ENCODE data around the gene EPB41.
"Not testable (repeated sequence)": the region's sequence is repeated elsewhere in the genome, so short reads cannot be mapped to it uniquely, and the experiment has no call there.

The EPB41 gene

DNA sequence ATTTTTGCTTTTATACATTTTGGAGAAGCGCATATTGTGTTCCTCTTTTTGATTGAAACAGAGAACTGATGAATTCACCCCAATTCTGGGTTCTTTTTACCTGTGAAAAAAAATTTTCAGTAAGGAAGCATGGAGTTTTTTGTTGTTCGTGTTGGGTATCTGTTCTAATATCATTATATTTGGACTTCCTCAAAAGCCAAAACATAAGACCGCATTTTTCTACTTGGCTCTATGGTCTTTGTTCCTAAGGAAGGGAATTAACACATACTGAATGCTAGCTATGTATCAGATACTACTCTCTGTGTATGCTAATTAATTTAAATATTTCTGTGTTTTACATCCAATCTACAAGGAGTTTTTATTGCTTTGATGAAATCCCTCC is 12.9 kb downstream of the EPB41 start:
- DNase-seq (ENCODE audit: low spot score): no peak

DNA sequence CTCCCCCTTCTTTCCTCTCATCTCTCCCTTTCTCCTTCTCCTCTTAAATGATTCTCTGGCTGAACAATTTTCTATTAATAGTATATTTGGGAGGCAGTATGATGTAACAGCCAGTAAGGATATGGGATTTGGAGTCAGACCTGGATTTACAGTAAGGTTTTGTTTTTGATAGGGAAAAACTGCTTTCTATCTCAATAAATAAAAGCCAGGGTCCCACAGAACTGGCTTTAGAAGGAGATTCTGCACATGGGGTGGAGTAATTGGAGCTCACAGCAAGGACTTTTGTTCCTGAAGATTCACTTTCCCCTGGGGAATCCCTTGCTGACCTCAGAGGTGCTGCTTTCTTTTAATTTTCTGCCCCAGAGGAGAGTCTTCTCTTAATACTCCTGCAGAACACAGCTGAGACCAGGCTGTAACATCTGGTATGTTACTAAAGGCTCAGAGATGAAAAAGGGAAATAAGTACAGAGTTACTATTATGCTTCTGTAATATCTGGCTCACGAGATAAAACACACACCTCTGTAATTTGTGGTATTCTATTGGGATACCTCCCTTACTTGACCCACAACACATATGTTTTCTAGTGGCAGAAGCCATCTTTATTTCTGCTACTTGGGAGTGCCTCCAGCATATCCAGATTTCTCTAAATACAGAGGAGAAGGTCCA is 13.4 kb downstream of the EPB41 start:
- DNase-seq (ENCODE audit: low spot score): no peak

DNA sequence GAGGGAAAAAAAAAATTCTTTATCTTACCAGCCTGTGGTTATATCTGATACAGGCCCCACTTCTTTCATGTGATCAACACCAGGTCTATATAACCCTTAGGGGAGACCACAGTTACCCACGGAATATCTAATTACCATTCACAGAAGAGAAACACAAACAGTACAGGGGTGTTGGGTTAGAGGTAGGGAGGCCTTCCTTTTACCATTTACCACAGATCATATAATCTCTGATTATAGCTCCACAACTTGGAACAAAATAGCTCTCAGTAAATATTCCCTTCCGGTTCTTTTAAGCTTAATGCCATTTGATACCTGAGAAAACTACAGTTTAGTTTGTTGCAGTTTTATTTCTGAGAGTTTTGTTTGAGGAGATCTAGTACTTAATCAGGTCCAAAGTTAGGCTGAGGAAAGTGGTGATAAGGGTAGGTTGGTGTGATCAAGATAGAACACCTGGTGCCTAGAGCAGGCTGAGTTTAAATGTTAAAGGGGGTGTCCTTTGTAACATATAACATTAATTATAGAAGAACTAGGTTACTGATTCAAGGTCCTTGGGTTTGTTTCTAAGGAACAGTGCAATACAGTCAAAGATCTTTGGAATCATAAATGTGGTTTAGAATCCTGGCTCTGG is 14.1 kb downstream of the EPB41 start:
- DNase-seq (ENCODE audit: low spot score): no peak

DNA sequence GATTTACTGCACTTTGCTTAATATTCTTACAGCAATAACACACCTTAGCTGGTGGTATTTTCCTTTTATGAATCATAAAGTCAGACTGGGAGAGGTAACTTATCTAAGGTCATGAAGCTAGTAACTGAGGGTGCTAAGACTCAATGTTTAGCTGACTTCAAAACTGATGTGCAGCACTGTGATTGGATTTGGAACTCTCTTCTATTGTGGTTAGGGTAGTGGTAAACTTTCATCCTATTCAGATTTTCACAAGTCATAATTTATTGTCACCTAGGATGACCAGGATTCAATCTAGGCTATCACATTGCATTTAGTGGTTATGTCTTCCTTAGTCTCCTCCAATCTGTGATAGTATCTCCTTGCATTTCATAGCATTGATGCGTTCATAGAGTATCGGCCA is 18.9 kb downstream of the EPB41 start:
- no peak for DNase-seq (ENCODE audit: low spot score)

DNA sequence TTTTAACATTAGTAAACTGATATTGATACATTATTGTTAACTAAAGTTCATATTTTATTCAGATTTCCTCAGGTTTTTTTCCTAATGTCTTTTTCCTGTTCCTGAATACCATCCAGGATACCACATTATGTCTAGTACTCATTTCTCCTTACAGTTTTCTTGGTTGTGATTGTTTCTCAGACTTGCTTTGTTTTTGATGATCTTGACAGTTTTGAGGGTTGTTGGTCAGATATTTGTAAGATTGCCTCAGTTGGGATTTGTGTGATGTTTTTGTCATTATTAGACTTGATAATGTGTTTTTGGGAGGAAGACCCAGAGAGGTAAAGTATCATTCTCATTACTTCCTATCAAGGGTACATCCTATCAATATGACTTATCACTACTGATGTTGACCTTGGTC is 19.5 kb downstream of the EPB41 start:
- no peak for DNase-seq (ENCODE audit: low spot score)

DNA sequence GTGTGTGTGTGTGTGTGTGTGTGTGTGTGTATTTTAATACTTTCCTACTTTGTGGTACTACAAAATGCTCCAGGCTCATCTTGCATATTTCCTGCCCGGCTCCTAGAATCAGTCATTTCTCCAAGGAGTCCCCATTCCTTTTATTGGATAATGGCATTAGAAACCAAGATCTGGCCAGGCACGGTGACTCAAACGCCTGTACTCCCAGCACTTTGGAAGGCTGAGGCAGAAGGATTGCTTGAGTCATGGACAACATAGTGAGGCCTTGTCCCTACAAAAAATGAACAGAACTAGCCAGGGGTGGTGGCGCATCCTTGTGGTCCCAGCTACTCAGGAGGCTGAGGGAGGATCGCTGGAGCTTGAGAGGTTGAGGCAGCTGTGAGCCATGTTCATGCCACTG is 20.3 kb downstream of the EPB41 start:
- DNase-seq (ENCODE audit: low spot score): no peak

DNA sequence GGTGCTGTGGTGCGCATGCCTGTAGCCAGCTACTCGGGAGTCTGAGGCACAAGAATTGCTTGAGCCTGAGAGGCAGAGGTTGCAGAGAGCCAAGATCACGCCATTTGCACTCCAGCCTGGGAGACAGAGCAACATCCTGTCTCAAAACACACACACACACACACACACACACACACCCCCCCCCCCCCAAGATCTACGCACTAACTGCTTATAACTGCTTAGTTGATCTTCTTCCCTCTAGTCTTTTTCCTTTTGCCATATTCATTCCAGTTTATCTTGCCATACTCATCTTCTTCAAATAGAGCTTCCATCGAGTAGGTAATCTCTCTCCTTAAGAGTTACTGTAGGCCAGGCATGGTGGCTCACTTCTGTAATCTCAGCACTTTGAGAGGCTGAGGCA is 20.9 kb downstream of the EPB41 start:
- DNase-seq (ENCODE audit: low spot score): no peak

DNA sequence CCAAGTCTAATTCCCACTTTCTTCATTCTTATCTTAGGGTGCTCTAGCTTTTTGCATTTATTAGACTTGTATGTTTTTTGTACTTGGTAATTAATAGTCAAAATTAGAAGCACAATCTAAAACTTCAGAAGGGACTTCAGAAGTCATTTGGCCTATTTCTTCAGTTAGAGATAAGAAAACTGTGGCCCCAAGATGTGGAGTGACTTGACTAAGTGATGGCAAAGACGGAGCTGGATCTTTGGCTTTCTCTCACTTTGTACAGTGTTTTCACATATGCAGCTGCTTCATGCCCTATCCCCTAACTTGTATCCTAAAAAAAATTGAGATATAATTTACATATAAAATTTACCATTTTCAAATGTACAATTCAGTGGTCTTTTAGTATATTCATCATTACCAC is 21.7 kb downstream of the EPB41 start:
- DNase-seq (ENCODE audit: low spot score): no peak

DNA sequence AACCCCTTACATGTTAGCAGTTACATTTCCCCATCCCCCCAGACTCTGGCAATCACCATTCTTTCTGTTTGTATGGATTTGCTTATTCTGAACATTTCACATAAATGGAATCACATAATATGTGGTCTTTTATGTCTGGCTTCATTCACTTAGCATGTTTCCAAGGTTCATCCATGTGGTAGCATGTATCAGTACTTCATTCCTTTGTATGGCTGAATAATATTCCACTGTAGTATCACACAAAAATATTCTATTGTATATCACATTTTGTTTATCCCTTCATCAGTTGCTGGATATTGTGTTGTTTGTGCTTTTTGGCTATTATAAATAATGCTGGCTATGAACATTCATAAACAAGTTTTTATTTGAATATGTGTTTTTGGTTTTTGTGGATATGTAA is 22.2 kb downstream of the EPB41 start:
- DNase-seq (ENCODE audit: low spot score): no peak

DNA sequence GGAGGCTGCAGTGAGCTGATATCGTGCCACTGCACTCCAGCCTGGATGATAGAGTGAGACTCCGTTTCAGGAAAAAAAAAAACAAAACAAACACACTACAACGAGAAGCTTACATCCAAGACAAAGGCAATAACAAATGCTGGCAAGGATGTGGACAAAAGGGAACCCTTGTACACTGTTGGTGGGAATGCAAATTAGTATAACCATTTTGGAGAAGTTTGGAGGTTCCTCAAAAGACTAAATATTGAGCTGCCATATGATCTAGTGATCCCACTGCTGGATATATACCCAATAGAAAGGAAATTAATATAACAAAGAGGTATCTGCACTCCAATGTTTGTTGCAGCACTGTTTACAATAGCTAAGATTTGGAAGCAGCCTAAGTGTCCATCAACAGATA is 29.2 kb downstream of the EPB41 start:
- not testable (repeated sequence) for DNase-seq (ENCODE audit: low spot score)

DNA sequence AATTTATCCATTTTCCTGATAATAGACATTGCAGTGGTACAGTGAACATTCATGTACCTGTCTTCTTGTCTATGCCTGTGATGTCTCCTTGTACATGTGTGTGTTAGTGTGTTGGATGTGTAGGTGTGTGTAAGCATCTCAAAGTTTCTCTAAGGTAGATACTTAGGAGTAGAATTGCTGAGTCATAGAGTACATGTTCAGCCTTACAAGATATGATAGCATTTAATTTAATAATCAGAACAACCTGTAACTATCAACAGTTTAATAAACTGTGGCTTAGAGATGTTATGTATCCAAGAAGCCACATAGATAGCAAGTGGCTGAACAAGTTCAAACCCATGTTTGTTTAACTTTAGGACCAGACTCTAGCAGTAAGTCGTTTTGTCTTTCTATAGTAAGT is 35.6 kb downstream of the EPB41 start:
- no peak for DNase-seq (ENCODE audit: low spot score)

DNA sequence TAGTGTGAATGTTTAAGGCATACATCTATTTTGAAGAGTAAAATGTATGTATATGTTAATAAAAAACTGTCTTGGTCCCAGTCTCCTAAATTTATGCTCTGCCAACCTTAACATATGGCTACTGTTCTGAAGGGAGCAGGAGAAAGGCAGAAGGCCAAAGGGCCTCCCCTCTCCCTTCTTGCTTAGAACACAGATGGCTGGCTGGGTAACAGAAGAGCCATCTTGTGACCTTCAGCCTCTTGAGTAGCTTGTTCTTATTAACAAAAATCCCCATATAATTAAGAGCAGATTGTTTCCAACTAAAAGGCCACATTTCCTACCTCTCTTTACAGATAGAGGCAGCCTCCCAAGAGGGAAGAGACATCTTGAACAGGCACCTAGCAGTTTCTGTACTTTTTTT is 36.1 kb downstream of the EPB41 start:
- DNase-seq (ENCODE audit: low spot score): no peak

DNA sequence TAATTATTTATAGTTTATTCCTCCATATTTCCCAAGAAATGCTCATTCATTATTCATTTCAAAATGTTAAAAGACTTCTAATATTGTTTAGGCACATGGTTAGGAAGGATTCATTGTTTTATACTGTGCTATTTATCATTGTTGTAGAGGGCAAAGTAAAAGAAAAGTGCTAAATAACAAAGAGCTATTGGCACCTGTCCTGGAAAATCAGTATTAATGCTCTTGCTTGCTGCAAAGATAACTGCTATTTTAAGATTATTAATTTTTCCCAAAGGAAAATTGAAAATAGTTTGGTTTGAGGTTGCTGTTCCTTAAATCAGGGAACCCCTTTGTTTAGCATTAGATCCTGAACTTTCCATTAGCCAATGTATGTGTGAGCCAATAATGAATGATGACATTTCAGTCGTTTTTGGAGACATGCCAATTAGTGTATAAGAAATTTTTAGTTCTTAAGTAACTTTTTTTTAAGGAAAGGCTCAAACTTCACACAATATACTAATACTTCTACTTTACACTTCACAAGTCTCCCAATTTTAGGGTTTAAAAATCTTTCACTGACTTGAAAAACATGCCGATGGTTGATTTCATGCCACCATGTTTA is 39.9 kb downstream of the EPB41 start:
- no peak for DNase-seq (ENCODE audit: low spot score)

DNA sequence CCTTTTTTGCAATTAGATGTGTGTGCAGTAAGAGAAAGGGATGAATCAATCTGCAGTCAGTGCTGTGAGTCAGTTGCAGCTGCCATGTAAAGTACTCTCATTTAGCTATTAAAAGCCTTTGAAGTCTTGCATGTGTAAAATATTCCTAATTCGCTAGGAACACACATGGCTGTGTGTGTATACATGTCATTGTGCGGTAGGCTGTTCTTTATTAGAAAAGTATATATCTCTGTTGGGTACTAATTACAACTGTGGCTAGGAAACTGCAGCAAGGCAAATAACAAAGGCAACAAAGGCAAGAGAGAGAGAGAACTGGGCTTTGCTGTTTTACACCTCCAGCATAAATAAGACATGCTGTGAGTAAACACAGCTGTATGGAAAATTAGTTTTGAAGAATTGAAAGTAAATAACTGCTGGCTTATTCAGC is 41.7 kb downstream of the EPB41 start:
- DNase-seq (ENCODE audit: low spot score): peak; percentile 35

DNA sequence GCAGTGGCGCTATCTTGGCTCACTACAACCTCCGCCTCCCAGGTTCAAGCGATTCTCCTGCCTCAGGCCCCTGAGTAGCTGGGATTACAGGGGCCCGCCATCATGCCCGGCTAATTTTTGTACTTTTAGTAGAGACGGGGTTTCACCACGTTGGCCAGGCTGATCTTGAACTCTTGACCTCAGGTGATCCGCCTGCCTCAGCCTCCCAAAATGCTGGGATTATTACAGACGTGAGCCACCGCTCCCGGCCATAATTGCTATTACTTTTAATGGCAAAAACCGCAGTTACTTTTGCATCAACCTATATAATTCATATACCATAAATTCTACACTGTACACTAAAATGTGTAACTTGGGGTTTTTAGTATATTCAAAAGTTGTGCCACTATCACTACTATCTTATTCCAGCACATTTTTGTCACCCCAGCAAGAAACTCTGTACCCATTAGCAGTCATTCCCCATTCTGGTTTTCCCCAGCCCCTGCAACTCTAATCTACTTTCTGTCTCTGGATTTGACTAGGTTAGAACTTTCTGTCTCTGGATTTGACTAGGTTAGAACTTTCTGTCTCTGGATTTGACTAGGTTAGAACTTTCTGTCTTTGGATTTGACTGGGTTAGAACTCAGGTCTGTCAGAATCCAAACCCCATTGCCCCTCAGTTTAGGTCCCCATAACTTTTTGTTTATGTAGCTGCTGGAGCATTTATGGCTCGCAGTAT is 47.9 kb downstream of the EPB41 start:
- not testable (repeated sequence) for DNase-seq (ENCODE audit: low spot score)

DNA sequence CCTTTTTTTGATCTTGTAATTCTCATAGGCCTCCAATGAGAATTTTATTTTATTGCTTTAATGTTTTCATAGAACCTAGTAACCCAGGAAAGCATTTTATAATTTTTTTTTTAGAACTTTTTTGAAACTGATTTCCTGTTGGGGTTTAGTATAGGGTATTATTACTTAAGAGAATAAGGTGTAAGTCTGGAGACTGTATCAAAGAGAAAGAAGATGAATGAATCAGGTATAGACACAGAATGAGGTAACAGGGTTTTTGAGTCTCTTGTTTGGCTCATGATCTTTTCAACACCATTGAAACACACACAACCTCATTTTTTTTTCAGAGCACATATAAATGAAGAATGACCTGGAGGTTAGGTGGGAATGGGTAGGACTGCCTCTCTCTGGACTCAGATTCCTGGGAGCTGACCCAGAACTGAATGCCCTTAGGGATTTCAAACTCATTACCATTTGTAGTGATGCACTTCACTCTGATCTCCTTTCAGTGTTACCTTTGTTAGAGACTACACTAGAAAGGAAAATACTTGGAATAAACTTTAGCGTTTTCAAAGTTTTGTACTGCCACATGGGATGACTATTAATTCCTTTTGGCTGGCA is 51.0 kb downstream of the EPB41 start:
- no peak for DNase-seq (ENCODE audit: low spot score)

DNA sequence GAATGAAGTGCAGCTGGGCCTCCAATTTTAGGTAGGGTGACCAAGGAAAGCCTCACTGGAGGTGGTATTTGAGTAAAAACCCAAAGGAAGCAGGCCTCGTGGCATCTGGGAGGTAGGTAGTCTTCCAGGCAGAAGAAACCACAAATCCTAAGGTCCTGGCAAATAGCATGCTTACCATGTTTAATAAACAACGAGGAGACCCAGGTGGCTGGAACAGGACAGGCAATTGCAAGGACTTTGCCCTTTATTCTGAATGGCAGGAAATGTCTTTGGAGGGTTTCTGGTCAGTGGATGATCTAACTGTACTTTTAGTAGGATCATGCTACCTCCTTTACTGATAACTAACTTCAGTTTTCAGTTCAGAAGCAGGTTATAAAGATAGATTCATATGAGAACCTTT is 52.2 kb downstream of the EPB41 start:
- no peak for DNase-seq (ENCODE audit: low spot score)

DNA sequence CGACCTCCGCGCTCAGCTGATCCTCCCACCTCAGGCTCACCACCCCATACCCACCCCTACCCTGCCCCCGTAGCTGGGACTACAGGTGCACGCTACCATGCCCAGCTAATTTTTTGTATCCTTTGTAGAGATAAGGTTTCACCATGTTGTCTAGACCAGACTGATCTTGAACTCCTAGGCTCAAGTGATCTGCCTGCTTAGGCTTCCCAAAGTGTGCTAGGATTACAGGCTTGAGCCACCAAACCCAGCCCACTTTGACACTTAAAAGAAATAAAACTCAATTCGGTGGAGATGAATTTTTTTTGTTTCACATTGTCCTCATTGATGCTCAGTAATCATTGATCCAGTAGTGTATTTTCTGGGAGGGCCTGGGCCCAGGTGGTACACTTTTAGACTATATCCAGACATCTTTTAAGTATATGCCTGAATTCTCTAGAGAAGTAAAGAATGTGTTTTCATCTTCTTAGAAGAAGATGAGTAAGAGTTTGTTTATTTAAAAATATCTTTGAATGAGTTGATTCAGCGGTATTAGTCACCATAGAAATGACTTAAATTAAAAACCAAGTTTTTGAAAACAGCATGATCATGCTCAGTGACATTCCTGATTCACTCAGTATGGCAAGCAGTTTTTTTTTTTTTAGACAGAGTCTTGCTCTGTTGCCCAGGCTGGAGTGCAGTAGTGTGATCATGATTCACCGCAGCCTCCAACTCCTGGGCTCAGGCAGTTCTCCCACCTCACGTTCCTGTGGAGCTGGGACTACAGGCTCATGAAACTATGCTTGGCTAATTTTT is 57.8 kb downstream of the EPB41 start:
- peak; percentile 52 for DNase-seq (ENCODE audit: low spot score)

DNA sequence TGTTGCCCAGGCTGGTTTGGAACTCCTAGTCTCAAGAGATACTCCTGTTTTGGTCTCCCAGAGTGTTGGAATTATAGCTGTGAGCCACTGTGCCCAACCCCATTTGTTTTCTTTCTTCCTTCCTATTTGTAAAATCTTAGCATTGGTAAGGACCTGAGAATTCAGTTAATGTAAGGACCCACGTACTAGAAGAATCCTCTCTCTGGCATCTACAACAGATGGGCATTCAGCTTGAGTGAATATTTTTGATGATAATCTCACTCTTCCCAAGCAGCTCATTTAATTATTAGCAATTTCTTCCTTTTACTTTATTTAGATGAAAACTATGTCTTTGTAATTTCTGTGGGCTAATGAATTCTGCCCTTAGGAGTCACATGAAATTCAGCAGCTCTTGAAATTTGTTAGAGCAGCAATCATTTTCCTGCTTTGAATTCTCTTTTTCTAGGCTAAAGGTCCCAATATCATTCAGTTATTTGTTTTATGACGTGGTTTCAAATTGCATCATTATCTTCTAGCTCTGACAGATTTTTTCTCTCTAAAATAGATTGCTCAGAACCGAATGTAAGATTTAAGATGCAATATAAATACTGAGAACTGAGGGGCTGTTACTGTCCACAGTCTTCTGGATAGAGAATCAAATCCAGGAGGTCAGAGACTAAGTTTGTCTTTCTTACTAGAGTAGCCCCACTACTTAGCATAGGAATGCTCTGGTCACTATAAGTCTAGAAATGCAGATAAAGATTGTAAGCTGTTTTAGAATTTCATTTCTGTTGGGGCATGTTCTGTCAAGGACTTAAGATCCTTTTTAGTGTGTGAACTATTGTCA is 59.4 kb downstream of the EPB41 start:
- no peak for DNase-seq (ENCODE audit: low spot score)

DNA sequence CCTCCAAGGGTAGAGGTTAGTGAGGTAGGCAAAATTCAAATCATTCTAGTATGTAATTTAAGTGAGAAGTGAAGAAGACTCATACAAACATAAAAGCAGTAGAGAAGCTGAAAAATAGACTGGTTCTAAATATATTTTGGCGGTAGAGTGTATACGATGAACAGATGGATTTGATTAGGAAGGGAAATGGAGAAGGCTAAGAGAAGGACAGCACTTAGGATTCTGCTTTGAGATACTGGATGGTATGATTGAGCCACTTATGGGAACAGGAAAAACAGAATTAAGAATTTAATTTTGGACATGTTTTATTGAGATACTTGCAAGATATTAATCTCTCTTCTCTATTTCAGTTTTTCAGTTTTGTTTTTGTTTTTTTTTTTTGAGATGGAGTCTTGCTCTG is 60.1 kb downstream of the EPB41 start:
- DNase-seq (ENCODE audit: low spot score): no peak

DNA sequence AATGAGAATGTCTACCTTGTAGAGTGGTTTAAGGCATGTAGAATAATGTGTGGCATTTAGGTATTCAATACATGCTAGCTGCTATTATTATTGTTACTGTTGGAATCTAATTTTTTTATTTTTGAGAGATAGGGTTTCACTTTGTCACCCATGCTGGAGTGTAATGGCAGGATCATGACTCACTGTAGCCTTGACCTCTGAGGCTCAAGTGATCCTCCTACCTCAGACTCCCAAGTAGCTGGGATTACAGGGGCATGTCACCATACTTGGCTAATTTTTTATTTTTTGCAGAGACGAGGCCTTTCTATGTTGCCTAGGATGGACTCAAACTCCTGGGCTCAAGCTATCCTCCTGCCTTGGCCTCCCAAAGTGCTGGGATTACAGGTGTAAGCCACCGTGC is 61.9 kb downstream of the EPB41 start:
- no peak for DNase-seq (ENCODE audit: low spot score)
